Subcutaneous abdominal adipose tissue (tissue), 5 donors: ENCODE data around the gene ZC2HC1B.
"Not testable (repeated sequence)": the region's sequence is repeated elsewhere in the genome, so short reads cannot be mapped to it uniquely, and the experiment has no call there.

Source experiments
- H3K27ac ChIP-seq: one replicate; pipeline ENCODE4 v1.7.0; 2013; ENCODE audit warnings: low read depth, mild to moderate bottlenecking, inconsistent platforms, low read length, moderate library complexity
- H3K27me3 ChIP-seq, 5 donors: one replicate each; pipeline ENCODE4 v1.7.0; 2013; ENCODE audit warnings: low read length in 5 of 5, inconsistent platforms in 1 of 5; ENCODE audit not compliant: control insufficient read depth in 5 of 5, insufficient read depth in 4 of 5
- H3K36me3 ChIP-seq, 5 donors: one replicate each; pipeline ENCODE4 v1.7.0; 2013; ENCODE audit warnings: low read length in 5 of 5; ENCODE audit not compliant: control insufficient read depth in 5 of 5, insufficient read depth in 5 of 5
- H3K4me1 ChIP-seq, 5 donors: one replicate each; pipeline ENCODE4 v1.7.0; 2013; ENCODE audit warnings: low read length in 5 of 5, mild to moderate bottlenecking in 3 of 5, moderate library complexity in 1 of 5; ENCODE audit not compliant: control insufficient read depth in 5 of 5, insufficient read depth in 5 of 5
- H3K4me3 ChIP-seq, 5 donors: one replicate each; pipeline ENCODE4 v1.7.0; 2013; ENCODE audit warnings: low read length in 5 of 5, low read depth in 1 of 5
- H3K9ac ChIP-seq, 5 donors: one replicate each; pipeline ENCODE4 v1.7.0; 2013; ENCODE audit warnings: low read length in 5 of 5, mild to moderate bottlenecking in 4 of 5, moderate library complexity in 3 of 5
- H3K9me3 ChIP-seq, 5 donors: one replicate each; pipeline ENCODE4 v1.7.0; 2013; ENCODE audit warnings: low read length in 5 of 5; ENCODE audit not compliant: control insufficient read depth in 5 of 5
- donor health status: healthy.
- donor health status: healthy.
- donor health status: healthy.
- donor health status: healthy.
- donor health status: healthy.

The ZC2HC1B gene

DNA sequence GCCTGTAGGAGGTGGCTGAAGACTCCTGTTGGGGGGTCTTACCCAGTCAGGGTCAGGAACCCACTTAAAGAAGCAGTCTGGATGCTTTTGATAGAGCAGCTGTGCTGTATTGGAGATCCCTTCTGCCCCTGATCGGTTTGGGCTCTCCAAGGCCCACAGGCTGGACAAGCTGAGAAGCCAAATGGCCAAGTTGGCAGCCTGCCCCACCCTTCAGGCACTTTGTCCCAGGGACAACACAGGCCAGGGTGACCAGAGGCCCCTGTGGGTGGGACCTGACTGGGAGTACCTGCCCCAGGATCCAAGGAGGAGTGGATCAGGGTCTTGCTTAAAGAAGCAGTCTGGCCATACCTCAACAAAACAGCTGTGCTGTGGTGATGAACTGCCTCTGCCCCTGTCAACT is 48.4 kb downstream of the ZC2HC1B start:
- H3K9me3 ChIP-seq = peaks cover 0 to 9% (median 7%) of the 10 kb centered on the region in 5 donors
- H3K4me3 ChIP-seq = no peak overlapping the region
- no peaks in the 10 kb centered on the region for H3K27me3 ChIP-seq
- no peak overlapping the region for H3K9ac ChIP-seq
- H3K27ac ChIP-seq = no peak overlapping the region
- no peaks in the 10 kb centered on the region for H3K36me3 ChIP-seq
- H3K4me1 ChIP-seq = no peaks in the 10 kb centered on the region

DNA sequence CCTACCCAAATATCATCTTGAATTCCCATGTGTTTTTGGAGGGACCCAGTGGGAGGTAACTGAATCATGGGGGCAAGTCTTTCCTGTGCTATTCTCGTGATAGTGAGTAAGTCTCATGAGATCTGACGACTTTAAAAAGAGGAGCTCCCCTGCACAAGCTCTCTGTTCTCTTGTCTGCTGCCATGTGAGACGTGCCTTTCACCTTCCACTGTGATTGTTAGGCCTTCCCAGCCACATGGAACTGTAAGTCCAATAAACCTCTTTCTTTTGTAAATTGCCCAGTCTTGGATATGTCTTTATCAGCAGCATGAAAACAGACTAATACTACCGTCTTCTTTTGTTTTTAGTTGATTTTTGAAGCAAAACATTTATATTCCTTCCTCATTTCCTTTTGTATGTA is 52.8 kb downstream of the ZC2HC1B start:
- not testable (repeated sequence) for H3K9ac ChIP-seq, H3K36me3 ChIP-seq, H3K9me3 ChIP-seq, H3K4me3 ChIP-seq, H3K27ac ChIP-seq, H3K27me3 ChIP-seq, H3K4me1 ChIP-seq

DNA sequence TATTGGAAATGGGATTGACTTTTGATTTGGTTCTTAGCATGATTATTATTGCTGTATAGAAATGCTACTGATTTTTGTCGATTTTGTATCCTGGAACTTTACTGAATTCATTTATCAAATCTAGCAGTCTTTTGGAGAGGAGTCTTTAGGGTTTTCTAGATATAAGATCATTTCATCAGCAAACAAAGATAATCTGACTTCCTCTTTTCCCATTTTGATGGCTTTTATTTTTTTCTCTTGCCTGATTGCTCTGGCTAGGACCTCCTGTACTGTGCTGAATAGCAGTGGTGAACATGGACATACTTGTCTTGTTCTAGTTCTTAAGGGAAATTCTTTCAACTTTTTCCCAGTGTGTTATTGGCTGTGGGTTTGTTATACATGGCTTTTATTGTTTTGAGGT is 64.6 kb downstream of the ZC2HC1B start:
- H3K9ac ChIP-seq = no peak overlapping the region
- H3K27me3 ChIP-seq = no peaks in the 10 kb centered on the region
- no peaks in the 10 kb centered on the region for H3K36me3 ChIP-seq
- H3K9me3 ChIP-seq = peaks cover 0 to 7% (median 1%) of the 10 kb centered on the region in 5 donors
- H3K4me1 ChIP-seq = no peaks in the 10 kb centered on the region
- H3K4me3 ChIP-seq = no peak overlapping the region
- H3K27ac ChIP-seq = no peak overlapping the region

DNA sequence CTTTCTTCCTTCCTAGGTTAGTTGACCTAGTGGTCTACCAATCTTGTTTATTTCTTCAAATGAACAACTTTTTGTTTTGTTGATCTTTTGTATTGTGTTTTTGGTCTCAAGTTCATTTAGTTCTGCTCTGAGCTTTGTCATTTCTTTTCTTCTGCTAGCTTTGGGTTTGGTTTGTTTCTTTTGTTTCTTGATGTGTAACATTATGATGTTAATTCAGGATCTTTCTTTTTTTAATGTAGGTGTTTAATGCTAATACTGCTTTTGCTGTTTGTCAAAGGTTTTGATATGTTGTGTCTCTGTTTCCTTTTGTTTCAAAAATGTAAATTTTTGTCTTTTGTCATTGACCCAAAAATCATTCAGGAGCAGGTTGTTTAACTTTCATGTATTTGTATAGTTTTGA is 65.7 kb downstream of the ZC2HC1B start:
- Histone ChIP-seq H3K27ac (no peak overlapping the region), H3K36me3 (no peaks in the 10 kb centered on the region), H3K4me1 (no peaks in the 10 kb centered on the region), H3K27me3 (no peaks in the 10 kb centered on the region), H3K4me3 (no peak overlapping the region), H3K9ac (no peak overlapping the region), H3K9me3 (peaks cover 0 to 7% (median 3%) of the 10 kb centered on the region in 5 donors)

DNA sequence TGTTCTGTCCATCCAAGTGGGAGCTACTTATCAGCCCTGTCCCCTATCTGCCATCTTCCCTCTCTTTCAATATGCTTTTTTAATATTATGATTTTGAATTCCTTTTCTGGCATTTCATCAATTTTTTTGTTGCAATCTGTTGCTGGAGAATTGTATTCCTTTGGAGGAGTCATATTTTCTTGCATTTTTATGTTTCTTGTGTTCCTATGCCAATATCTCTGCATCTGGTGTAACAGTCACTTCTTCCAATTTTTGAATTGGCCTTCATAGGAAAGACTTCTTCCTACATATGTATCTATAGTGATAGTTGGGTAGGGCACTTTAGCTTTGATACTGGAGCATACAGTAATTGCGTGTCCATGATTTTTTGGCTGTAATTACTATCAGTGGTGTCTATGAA is 70.1 kb downstream of the ZC2HC1B start:
- H3K36me3 ChIP-seq = no peaks in the 10 kb centered on the region
- no peaks in the 10 kb centered on the region for H3K27me3 ChIP-seq
- H3K9me3 ChIP-seq = peaks cover 0 to 7% (median 3%) of the 10 kb centered on the region in 5 donors
- H3K4me1 ChIP-seq = peaks cover 0 to 10% (median 4%) of the 10 kb centered on the region in 5 donors
- no peak overlapping the region for H3K9ac ChIP-seq
- no peak overlapping the region for H3K4me3 ChIP-seq
- H3K27ac ChIP-seq = no peak overlapping the region

DNA sequence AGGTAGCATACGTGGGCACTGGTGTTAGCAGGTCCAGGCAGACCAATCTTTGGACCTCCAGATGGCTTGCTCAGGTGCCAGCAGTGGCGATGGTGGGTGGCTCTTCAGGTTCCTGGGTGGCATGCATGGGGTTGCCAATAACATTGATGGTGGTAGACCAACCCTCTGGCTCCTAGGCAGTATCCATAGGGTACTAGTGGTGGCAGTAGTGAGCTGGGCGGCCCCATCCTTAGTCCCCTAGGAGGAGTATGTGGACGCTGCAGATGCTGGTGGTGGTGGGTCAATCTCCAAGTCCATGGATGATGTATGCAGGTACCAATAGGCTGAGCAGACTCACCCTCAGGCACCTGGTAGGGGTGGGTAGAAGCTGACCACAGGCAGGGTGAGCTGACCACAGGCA is 70.6 kb downstream of the ZC2HC1B start:
- Histone ChIP-seq H3K4me1 (peaks cover 0 to 10% (median 4%) of the 10 kb centered on the region in 5 donors), H3K27me3 (no peaks in the 10 kb centered on the region), H3K36me3 (no peaks in the 10 kb centered on the region), H3K27ac (no peak overlapping the region), H3K9ac (no peak overlapping the region), H3K4me3 (no peak overlapping the region), H3K9me3 (peaks cover 0 to 7% (median 3%) of the 10 kb centered on the region in 5 donors)

DNA sequence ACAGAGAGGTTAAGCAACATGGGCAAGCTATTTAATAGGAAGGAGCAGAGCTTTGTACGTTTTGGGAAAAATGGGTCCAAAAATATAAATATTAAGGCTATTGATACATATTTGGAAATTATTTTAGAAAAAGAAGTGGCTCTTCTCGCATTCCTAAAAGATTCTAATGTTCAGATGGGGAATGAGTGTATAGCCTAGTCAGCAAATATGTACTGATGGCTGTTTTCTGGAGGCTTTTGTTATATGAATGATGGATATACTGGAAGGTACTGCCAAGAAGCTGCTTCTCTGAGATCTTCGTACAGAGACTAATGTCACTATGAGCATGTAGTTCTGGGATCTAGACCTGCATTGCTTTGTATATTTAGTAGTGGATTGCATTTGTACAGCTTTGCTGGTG is 72.1 kb downstream of the ZC2HC1B start:
- Histone ChIP-seq H3K27me3 (no peaks in the 10 kb centered on the region), H3K36me3 (no peaks in the 10 kb centered on the region), H3K4me3 (no peak overlapping the region), H3K9me3 (peaks cover 0 to 7% (median 3%) of the 10 kb centered on the region in 5 donors), H3K4me1 (peaks cover 0 to 10% (median 4%) of the 10 kb centered on the region in 5 donors), H3K27ac (no peak overlapping the region), H3K9ac (no peak overlapping the region)

DNA sequence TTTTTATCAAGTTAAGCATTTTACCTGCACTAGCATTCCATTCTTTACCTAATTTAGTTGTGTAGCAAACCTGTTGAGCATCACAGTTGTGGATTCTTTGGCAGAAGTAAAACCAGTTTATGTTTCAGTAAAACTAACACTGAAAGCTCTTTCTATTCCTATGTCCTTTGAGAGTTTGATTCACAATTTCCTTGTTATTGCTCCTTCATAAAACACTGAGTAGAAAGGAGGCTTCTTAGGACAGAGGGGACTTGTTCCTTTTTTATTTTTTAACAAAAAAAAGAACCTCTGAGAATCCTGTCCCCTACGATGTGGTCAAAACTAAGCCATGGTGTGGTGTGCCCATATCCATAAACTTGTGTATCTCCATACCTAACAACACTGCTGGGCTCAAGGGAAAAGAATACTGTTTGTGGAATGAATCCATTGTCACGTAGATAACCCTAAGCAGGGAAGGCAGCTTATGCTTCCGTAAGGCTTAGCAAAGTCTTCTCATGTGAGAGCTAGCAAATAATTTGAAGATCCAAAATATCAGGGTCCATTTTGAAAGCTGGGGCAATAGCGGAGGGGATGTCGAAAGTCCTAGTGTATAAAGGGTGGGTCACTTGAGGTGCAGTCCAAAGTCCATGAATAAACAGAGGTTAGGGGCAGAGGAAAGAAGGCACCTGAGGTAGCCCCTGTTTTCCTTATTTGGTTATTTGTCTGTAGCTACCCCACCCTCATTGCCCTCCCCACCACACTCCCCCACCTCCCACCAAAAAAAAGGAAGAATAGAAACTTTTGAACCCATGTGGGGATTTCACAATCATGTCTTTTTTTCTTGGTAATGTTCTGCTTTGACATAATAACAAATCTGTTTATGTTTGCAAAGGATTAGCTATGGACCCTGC is 72.7 kb downstream of the ZC2HC1B start:
- no peak overlapping the region for H3K9ac ChIP-seq
- H3K27ac ChIP-seq = no peak overlapping the region

DNA sequence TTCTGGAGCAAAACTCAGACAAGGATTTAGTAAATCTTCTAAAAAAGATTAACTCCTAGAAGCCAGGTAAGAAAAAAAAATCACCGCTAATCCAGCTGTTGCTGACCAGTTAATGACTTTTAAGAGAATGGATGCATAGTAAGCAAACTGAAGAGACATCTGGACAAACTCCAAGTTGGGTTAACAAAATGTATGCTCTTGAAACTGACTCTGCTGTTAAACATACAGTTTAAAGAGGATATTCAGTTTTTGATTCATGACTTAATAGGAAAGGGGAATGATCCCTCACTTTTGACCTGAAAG is 73.3 kb downstream of the ZC2HC1B start:
- Histone ChIP-seq H3K4me1 (peaks cover 0 to 10% (median 4%) of the 10 kb centered on the region in 5 donors), H3K9ac (no peak overlapping the region), H3K9me3 (peaks cover 0 to 6% (median 3%) of the 10 kb centered on the region in 5 donors), H3K4me3 (no peak overlapping the region), H3K27me3 (no peaks in the 10 kb centered on the region), H3K27ac (no peak overlapping the region), H3K36me3 (no peaks in the 10 kb centered on the region)

More for the DNA sequence above, 72.7 kb downstream of the ZC2HC1B start:
- Histone ChIP-seq H3K4me3 (no peak overlapping the region), H3K36me3 (no peaks in the 10 kb centered on the region), H3K27me3 (no peaks in the 10 kb centered on the region), H3K4me1 (peaks cover 0 to 10% (median 4%) of the 10 kb centered on the region in 5 donors), H3K9me3 (peaks cover 0 to 6% (median 3%) of the 10 kb centered on the region in 5 donors)

DNA sequence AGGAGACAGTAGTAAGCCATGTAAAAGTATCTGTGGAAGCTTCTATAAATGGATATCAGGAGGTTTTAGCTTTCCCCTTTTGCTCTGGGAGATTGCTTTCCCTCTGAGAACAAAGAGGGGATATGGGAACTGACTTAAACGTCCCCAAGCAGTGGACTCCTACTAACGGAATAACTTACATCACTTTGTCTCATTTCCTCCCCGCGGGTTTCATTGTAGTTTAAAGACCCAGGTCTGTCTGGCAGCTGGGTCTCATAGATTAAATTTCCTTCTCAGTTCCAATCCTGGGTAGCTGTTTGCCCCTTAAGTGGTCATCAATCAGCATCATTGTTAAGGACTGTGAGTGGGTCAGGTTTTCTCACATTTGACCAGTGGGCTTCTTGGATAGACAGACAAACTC is 75.1 kb downstream of the ZC2HC1B start:
- Histone ChIP-seq H3K9me3 (peaks cover 0 to under 1% (median 0%) of the 10 kb centered on the region in 5 donors), H3K27ac (no peak overlapping the region), H3K4me3 (no peak overlapping the region), H3K36me3 (no peaks in the 10 kb centered on the region), H3K27me3 (no peaks in the 10 kb centered on the region), H3K9ac (no peak overlapping the region), H3K4me1 (peaks cover 0 to 10% (median 4%) of the 10 kb centered on the region in 5 donors)
